Measurements from ENCODE around the gene IFRD2. TPM values are rescaled to one million over a fixed set of nuclear protein-coding genes. Genes with fewer than 3 reads are reported as not detected.

Gene IFRD2
- total and polyA plus RNA-seq, 9 of the 15 experiments (the other 6 are each of a cell fraction or from before 2014, with no cell fraction given), result 30.5 to 115 (median 52.8) TPM

DNA sequence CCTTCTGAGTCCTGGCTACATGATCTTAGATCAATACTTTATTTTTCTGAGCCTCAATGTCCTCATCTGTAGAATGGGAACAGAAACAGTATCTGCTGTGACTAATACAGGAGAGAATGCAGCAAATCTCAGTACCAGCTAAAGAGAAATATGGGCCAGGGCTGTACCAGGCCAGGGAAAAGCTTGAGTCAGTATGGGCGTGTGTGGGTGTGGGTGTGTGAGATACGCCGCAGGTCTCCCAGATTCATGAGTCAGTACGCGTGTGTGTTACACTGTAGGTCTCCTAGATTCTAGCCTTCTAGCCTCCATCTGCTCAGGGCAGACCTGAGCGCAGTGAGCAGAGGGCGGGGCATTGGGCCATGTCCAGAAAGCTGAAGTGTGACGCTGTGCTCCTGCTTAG is 41.0 kb downstream of the IFRD2 start (continued):
- TF ChIP-seq CEBPB (tag; IDR thresholded peaks at IDR 0.05) (no peak), CBFA2T2 (conservative IDR thresholded peaks at IDR 0.05) (peak; percentile 60), ZNF780A (CRISPR knock-in tag; IDR thresholded peaks at IDR 0.05) (no peak), ZBTB17 (CRISPR knock-in tag; IDR thresholded peaks at IDR 0.05) (no peak), SAFB2 (IDR thresholded peaks at IDR 0.05; ENCODE audit: borderline replicate concordance, low read depth, low read length, severe bottlenecking) (no peak), RHOXF2B (CRISPR knock-in tag; conservative IDR thresholded peaks at IDR 0.05) (no peak), MYNN (IDR thresholded peaks at IDR 0.05) (no peak), MYNN (CRISPR knock-in tag; IDR thresholded peaks at IDR 0.05) (no peak), TAL1 (IDR thresholded peaks at IDR 0.05) (peak; percentile 26; the same call in 1 of the 2 replicates), TCF7L2 (IDR thresholded peaks at IDR 0.05; ENCODE audit: low read depth, low read length) (no peak), POU5F1 (IDR thresholded peaks at IDR 0.05; ENCODE audit: borderline replicate concordance, low read depth, low read length, partially characterized antibody) (no peak), SMC3 (conservative IDR thresholded peaks at IDR 0.05; ENCODE audit: insufficient read depth, low read depth, low read length) (no peak), CHCHD3 (CRISPR knock-in tag; IDR thresholded peaks at IDR 0.05) (no peak), ZNF224 (CRISPR knock-in tag; IDR thresholded peaks at IDR 0.05) (no peak), RBM25 (IDR thresholded peaks at IDR 0.05; ENCODE audit: low read depth, low read length, severe bottlenecking) (peak; percentile 76), SNIP1 (IDR thresholded peaks at IDR 0.05; ENCODE audit: low read depth) (no peak), MAFK (IDR thresholded peaks at IDR 0.05; ENCODE audit: low read length) (no peak), KHSRP (IDR thresholded peaks at IDR 0.05) (no peak), GTF2E2 (tag; IDR thresholded peaks at IDR 0.05) (no peak), NFIC (IDR thresholded peaks at IDR 0.05) (peak; percentile 35; the same call in 1 of the 2 replicates), STAT5B (CRISPR knock-in tag; IDR thresholded peaks at IDR 0.05) (no peak), PTTG1 (tag; IDR thresholded peaks at IDR 0.05; ENCODE audit: low read depth) (no peak), ZNF184 (CRISPR knock-in tag; IDR thresholded peaks at IDR 0.05) (no peak), ZNF3 (CRISPR knock-in tag; IDR thresholded peaks at IDR 0.05) (no peak), CSDE1 (IDR thresholded peaks at IDR 0.05) (no peak)
- TF ChIP-seq, protein P1, sequence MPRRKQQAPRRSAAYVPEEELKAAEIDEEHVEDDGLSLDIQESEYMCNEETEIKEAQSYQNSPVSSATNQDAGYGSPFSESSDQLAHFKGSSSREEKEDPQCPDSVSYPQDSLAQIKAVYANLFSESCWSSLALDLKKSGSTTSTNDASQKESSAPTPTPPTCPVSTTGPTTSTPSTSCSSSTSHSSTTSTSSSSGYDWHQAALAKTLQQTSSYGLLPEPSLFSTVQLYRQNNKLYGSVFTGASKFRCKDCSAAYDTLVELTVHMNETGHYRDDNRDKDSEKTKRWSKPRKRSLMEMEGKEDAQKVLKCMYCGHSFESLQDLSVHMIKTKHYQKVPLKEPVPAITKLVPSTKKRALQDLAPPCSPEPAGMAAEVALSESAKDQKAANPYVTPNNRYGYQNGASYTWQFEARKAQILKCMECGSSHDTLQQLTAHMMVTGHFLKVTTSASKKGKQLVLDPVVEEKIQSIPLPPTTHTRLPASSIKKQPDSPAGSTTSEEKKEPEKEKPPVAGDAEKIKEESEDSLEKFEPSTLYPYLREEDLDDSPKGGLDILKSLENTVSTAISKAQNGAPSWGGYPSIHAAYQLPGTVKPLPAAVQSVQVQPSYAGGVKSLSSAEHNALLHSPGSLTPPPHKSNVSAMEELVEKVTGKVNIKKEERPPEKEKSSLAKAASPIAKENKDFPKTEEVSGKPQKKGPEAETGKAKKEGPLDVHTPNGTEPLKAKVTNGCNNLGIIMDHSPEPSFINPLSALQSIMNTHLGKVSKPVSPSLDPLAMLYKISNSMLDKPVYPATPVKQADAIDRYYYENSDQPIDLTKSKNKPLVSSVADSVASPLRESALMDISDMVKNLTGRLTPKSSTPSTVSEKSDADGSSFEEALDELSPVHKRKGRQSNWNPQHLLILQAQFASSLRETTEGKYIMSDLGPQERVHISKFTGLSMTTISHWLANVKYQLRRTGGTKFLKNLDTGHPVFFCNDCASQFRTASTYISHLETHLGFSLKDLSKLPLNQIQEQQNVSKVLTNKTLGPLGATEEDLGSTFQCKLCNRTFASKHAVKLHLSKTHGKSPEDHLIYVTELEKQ (CRISPR knock-in tag; IDR thresholded peaks at IDR 0.05), result no peak
- TF ChIP-seq, protein P2, sequence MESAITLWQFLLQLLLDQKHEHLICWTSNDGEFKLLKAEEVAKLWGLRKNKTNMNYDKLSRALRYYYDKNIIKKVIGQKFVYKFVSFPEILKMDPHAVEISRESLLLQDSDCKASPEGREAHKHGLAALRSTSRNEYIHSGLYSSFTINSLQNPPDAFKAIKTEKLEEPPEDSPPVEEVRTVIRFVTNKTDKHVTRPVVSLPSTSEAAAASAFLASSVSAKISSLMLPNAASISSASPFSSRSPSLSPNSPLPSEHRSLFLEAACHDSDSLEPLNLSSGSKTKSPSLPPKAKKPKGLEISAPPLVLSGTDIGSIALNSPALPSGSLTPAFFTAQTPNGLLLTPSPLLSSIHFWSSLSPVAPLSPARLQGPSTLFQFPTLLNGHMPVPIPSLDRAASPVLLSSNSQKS (CRISPR knock-in tag; IDR thresholded peaks at IDR 0.05), result no peak
- TF ChIP-seq, protein P3, sequence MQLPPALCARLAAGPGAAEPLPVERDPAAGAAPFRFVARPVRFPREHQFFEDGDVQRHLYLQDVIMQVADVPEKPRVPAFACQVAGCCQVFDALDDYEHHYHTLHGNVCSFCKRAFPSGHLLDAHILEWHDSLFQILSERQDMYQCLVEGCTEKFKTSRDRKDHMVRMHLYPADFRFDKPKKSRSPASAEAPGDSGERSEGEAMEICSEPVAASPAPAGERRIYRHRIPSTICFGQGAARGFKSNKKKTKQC (CRISPR knock-in tag; IDR thresholded peaks at IDR 0.05), result no peak
